AG09319 (cell line): Measurements from ENCODE around the gene BMP10.

Experiments
- DNase-seq: peaks from one replicate; pipeline ENCODE4 v3.0.0-alpha.2; 2010; ENCODE audit warnings: low read depth; ENCODE audit errors: extremely low read depth
- TF ChIP-seq, protein P1 (sequence below): IDR thresholded peaks from 2 replicates; pipeline ENCODE4 v1.5.1; 2011; ENCODE audit warnings: low read depth, mild to moderate bottlenecking, inconsistent platforms, low read length, moderate library complexity

BMP10 gene

DNA sequence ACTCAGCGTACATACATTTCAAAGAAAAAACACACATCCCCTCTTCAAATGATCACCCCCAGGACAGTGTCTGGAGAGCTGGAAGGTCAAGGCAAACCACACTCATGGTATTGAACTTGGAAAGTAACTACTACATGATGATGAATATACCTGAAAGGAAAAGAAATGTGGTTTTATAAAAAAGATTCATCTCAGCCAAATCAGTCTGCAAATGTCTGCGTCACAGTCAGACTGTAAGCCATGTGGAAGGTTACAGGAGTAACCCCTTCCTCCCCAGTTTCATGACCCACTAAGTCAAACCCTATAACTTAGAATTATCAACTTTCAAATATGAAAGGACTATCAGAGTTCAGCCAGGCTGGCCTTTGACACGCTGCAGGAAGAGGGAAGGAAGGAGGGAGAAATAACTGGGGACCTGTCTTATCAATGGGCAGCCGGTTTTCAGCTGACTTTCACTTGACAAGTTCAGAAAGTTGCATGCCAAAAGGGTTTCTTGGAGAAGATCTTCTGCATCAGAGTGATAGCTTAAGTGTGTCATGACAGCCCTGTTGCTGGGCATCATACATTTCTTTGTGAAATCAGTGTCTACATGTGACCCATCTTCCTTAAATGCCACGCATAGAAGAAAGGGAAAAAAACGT, 7.0 kb upstream of the BMP10 start:
- DNase-seq = no peak
- TF ChIP-seq, protein P1, sequence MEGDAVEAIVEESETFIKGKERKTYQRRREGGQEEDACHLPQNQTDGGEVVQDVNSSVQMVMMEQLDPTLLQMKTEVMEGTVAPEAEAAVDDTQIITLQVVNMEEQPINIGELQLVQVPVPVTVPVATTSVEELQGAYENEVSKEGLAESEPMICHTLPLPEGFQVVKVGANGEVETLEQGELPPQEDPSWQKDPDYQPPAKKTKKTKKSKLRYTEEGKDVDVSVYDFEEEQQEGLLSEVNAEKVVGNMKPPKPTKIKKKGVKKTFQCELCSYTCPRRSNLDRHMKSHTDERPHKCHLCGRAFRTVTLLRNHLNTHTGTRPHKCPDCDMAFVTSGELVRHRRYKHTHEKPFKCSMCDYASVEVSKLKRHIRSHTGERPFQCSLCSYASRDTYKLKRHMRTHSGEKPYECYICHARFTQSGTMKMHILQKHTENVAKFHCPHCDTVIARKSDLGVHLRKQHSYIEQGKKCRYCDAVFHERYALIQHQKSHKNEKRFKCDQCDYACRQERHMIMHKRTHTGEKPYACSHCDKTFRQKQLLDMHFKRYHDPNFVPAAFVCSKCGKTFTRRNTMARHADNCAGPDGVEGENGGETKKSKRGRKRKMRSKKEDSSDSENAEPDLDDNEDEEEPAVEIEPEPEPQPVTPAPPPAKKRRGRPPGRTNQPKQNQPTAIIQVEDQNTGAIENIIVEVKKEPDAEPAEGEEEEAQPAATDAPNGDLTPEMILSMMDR = no peak

DNA sequence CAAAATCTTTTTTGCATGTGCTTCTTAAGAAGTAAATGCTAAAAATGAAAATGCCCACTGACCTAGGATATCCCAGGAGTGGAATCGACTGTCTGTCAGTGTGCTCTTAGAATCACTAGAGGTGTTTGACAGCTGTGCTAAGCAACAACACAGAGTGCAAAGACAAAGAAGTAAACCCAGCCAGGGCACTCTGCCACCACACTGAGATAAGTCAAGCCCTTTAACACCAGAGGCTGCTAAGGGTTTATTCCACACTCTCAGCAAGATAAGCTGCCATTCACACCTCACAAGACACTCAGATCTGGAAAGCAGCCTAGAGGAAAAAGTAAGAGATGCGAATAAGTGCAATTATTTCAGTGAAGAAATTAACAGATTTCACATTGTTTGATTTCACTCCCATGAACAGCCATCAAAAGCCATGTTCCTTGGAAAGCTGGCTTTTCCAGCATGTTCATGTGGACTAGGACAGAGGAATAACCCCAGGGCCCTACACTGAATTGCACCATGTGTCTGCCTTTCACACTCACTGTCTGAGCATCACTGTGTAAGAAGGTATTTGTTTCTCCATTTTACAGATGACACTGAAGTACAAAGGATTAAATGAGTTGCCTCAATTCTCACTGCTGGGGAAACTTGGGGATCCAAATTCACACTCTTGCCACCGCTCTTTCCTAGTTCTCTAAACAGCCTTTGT, 6.0 kb upstream of the BMP10 start:
- TF ChIP-seq, protein P1 = no peak
- no peak for DNase-seq

DNA sequence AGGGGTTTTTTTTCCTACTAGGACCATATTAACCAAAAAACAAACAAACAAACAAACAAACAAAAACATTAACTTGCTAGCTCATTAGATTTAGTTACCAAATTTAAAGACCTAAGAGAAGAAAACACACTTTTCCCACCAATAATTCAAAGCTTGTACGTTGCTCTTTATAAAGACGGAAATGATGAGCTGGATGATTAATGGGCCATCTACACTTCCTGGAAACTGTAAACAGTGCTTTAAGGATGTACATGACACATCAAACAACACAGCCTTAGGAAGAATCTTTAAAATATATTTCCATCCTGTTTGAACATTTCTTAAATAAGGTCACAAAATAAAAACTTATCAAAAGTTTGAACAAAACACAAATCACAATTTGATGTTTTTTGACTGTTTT, 982 bp downstream of the BMP10 start:
- no peak for DNase-seq
- TF ChIP-seq, protein P1 = no peak

DNA sequence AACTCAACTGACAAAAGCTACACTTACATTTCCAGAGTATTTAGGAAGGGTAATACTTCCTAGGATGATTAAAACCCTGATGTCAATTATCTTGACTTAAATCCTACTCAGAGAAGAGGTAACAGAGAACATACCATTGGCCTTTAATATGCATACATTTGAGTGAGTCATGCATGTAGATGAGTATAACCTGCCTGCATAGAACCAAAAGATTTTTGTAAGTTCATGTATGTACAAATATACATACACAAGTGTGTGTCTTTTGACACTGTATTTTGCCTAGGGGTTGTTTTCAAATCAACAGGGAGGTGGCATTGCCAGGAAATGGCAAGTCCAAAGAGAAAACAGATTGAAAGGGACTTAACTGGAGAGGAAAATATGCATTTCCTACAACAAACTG, 6.1 kb downstream of the BMP10 start:
- TF ChIP-seq, protein P1 = no peak
- no peak for DNase-seq

DNA sequence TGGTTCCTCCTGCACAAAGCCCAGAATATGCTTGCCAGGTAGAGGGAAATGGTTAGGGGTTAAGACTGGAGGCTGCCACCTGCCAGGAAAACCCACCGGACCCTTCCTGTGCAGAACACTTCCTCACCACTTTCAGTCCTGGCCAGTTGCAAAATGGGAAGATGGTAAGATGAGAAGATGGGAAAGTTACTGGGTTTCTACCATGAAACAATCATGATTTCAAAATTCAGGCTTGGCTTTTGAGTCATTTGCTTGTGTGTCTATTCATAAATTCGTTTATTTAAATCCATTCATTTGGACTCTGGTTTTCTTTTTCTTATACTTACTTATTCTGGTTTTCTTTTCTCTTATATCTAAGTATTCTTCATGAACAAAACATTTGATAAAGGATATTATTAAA, 7.2 kb downstream of the BMP10 start:
- TF ChIP-seq, protein P1 = no peak
- no peak for DNase-seq

DNA sequence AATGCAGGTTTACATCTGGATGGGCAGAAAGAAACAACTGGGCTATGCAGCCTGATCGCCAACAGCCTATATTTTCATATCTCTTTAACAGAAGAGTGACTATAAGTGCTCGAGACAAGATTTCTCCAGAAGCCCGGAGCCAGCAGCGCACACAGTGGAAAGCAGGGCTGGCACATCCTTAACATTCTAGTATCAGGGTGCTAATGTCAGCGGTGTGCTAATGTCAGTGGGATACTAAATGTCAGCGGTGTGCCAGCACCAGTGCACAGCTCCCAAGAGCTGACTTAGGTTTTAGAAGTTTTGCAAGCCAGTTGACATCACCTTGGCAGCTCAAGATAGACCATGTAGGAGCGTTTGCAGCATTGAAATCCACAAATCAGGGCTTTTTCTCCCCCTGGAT, 8.3 kb downstream of the BMP10 start:
- no peak for DNase-seq
- TF ChIP-seq, protein P1 = no peak

DNA sequence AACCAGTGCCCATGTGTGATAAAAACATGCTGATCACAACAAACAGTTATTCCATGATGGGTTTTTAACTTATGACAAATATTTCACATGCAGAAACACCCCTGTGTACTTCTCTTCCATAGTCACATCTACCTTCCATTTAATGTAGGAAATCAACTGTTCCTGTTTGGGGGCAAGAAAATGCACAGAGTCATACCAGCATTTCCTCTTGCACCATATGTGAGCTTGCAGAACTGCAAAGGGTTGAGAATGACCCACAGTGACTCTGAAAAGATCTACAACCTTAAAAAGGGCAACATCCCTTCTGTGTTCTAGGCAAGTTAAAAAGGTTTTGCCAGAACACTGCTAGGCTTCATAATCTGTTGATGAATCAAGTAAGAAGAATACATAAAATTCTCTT, 9.9 kb downstream of the BMP10 start:
- TF ChIP-seq, protein P1 = no peak
- DNase-seq = no peak
